T47D (cell line): ENCODE results near the gene ABCA1.
"Not testable (repeated sequence)": the region's sequence is repeated elsewhere in the genome, so short reads cannot be mapped to it uniquely, and the experiment has no call there.

Source experiments
- DNase-seq, 2 experiments: peaks; one replicate each; pipeline versions ENCODE4 v3.0.0 to v3.0.0-alpha.2; 2011 to 2012; ENCODE audit warnings: low read depth in 1 of 2, low spot score in 1 of 2
- JUND ChIP-seq: IDR thresholded peaks from 2 replicates; pipeline ENCODE4 v1.6.1; 2012; ENCODE audit warnings: low read depth
- in situ Hi-C: cut with HindIII; loops from 2 replicates; pipeline ENCODE4 v1.10.0; 2016; ENCODE audit warnings: low sequenced_read_pairs, low pct_unique_long_range_greater_than_20kb

The ABCA1 gene

DNA sequence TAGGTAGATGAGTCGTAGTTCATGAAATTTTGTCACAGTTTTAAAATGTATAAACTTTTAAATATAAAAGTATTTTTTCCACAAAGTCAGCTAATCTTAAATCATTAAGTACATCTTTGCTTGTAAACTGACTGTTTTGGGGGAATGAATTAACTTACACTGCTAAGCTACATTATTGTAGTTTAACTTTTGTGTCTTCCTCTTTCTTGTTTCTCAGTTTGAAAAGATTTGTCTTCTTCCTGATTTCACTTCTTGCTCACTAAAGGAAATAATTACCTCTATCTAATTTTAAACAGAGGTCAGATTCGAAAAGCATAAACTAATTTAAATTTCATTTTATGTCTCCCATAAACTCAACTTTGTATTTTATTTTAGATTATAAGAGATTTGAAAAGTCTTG is 158.3 kb downstream of the ABCA1 start:
- no peak for TF ChIP-seq JUND
- in situ Hi-C loops: no loop called here
- no peak for DNase-seq

DNA sequence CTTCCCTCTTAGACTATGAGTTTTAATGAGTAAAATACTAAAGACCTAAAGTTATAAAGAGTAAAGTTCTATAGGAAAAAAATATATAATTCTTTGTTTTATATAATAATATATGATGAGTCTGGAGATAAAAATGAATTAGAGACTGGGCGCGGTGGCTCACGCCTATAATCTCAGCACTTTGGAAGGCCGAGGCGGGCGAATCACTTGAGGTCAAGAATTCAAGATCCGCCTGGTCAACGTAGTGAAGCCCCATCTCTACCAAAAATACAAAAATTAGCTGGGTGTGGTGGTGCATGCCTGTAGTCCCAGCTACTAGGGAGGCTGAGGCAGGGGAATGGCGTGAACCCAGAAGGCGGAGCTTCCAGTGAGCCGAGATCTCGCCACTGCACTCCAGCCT is 158.9 kb downstream of the ABCA1 start:
- in situ Hi-C loops, DNase-seq: not testable (repeated sequence)

DNA sequence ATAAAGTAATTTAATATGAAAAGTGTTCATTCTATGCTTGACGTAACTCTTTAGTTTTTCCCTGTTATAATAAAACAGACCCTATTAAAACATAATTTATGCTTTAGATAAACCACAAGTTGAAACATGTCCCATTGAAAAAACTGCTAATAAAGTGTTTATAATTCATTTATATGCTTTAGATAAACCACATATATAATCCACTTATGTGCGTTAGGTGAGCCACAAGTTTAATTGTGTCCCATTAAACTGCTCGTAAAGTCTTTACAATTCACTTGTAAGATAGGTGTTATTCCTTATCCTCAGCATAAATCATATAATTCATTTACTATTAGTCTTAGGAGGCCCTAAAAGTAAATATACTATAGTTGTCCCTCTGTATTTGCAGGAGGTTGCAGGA is 160.4 kb downstream of the ABCA1 start:
- in situ Hi-C loops: no loop called here
- no peak for TF ChIP-seq JUND
- no peak for DNase-seq

DNA sequence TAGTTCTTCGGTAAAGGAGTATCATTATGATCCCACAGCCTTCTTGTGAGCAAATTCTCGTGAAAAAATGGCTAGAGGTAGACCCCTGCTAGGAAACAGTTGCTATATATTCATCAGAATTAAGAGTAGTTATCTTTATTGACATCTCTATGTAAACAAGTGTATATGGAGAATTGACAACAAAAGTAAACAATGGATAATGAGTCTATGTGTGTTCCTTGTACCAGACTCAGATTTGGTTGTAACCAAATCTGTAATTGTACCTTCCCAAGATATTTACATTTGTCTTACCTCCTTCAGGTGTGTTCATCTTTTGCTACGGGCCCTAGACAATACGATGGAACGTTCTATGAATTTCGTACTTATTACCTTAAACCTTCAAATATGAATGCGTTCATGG is 161.9 kb downstream of the ABCA1 start:
- in situ Hi-C loops: no loop called here
- TF ChIP-seq JUND: no peak
- peak in 1 of 2 experiments; percentile 25 for DNase-seq

DNA sequence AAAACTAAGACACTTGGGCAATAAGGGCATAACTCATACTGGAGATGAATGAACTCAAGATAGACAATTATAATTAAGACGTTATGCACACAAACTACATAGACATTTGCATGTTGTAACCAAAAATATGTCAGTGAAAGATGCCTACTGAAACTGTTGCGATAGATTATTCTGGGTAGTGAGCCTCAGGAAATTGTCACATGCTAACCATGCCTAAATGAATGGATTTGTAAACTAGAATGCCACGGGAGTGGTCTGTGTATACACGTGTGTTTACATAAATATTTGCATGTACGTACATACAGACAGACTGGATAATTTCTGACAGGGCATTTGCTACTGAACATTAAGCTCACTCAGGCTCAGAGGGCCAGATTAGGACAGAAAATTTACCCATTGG is 162.8 kb downstream of the ABCA1 start:
- DNase-seq: no peak
- no peak for TF ChIP-seq JUND
- in situ Hi-C loops: no loop called here

DNA sequence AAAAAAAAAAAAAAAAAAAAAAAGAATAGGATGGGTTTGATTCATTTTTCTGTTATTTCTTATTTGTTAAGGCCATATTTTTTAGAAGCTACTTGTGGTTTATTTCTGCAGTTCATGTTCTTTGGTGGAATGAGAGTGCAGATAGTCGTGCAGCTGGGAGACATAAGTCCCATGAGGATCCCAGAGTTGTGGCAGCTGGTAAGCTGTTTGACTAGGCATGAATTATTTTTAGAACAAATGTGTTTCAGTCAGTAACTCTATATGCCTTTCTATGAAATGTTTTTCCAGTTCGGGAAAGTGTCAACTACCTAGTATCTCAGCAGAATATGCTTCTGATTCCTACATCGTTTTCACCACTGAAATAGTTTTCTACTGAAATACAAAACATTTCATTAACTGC is 169.0 kb downstream of the ABCA1 start:
- no peak for DNase-seq
- TF ChIP-seq JUND: no peak
- in situ Hi-C loops: no loop called here

DNA sequence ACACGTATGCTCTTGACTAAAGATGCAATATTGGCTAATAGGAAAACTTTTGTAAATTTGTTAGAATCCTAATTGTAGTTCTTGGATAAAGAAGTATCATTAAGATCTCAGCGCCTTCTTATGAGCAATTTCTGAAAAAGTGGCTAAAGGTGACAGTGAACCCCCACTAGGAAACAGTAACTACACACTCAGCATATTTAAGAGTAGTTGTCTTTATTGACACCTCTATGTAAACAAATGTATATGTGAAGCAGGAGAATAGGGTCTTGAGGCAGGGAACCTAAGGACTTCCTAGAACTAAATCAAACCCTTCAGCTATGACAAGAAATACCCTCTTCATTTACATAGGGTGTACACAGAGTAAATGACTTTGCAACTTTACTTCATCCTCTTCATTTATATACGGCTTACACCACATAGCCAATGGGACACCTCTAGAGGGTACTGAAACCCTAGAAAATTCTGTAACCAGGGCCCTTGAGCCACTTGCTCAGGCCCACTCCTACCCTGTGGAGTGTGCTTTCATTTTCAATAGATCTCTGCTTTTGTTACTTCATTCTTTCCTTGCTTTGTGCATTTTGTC is 177.7 kb downstream of the ABCA1 start:
- in situ Hi-C loops: no loop called here
- TF ChIP-seq JUND: no peak
- no peak for DNase-seq

DNA sequence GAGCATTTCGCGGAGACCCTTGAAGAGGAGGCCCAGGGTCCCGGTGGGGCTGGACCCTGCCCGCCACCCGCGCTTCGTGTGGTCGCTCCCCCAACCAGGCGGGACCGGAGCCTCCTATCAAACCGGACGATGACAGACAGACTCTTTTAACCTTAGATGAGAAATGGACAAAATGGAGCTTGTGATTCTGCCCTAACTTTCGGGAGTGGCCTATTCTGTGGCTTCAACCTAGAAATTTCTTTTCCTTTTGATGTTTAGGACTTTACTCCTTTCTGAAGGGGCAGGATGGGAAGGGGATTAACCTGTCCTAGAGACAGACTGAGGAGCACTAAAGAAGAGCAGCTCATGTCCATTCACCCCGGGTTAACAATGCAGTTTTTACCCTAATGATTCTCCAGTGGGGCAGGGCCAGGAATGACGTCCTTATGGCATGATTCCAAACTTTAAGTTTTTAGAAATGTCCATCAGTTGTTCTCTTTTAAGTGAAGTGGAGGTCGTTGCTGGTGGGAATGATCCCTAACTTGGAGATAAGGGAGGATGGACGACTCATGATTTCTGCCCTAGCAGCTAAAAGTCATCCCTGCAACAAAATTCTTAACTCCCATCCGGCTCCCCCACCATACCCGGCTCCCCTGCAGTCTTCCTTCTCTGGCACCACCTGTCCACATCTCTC is 179.5 kb downstream of the ABCA1 start:
- in situ Hi-C loops: no loop called here
- TF ChIP-seq JUND: no peak
- peak in 1 of 2 experiments; percentile 26 for DNase-seq

DNA sequence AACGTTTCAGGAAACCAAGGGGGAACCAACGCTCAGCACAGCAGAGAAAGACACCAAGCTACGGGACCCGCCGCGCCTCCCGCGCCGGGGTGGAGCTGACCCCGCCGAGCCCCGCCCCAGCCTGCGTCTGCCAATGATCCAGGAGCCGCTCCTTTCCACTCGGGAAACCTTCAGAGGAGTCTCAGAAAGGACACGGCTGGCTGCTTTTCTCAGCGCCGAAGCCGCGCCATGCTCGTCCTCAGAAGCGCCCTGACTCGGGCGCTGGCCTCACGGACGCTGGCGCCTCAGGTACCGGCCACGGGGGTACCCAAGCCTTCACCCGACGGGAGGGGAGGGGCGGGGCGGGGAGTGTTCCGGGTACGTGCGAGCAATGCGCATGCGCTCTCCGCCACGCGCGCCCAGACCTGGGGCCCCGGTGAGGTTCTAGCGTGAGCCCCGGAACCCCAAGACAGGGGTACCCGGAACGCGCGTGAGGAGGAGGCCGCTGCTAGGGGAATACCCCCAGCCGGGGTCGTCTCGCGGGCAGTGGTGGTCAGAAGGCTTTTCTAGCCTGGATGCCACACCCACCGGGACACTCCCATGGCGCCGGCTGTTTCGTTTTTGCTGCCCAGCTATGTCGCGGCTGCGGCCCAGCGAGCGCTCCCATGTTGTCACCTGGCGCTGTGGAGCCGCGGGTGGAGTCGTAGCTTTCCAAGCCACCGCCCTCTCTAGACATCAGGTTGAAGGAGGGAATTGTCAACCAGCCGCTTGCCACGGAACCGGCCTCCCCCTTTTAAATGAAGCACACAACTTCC is 180.2 kb downstream of the ABCA1 start, which contains the start of gene NIPSNAP3A:
NIPSNAP3A (plus strand) TSS at position 119 of the 794 bp plus-strand sequence; CDS start at position 229, 110 bp downstream.
- in situ Hi-C loops: no loop called here
- DNase-seq: peak; percentile 76 to 89
- no peak for TF ChIP-seq JUND

DNA sequence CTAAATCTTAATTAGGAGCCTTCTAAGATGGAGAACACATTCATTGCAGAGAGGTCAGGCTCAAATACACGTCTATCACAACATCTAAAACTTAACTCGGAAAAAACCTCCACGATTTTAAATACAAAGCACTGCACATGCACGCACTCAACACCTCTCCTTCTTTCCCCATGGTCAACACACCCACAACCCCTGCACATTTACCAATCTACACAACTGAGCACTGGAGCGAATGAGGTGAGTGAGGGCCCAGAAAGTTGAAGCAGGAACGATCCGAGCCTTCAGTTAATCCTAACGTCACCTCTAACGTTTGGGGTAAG is 180.8 kb downstream of the ABCA1 start:
- in situ Hi-C loops: no loop called here
- TF ChIP-seq JUND: no peak
- DNase-seq: no peak

DNA sequence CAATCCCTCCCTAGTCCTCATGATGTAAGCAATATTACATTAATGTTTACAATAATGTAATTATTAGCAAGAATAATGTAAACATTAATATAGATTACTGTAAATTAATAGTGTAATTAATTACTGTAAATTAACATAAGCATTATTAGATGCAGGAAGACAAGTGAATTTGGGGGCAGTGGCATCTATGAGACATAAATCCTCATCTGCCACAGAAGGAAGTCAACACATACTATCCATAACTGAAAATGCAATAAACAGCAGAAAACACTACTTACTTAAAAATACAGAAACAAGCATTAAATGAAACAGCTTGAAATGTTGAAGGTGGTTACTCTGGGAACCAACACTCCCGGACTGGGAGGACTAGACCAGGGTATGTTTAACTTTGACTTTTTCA is 181.2 kb downstream of the ABCA1 start:
- no peak for TF ChIP-seq JUND
- no peak for DNase-seq
- in situ Hi-C loops: no loop called here

DNA sequence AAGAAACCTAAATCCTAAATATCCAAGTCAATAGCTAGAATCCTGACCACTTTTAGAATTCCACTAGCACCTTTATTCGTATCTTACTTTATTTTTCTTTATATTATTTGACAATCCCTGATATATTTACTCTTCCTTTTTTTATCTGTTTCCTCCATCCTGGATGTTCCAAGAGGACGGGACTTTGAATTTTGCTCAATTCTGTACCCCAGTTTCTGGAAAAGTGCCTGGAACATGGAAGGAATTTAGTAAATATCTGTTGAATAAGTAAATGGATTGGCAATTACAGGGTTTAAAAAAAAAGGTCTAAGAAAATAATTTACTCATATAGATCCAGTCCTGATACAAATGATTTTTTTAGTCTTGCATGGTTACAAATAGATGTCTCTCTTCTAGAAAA is 181.7 kb downstream of the ABCA1 start:
- no peak for DNase-seq
- in situ Hi-C loops: no loop called here
- no peak for TF ChIP-seq JUND

DNA sequence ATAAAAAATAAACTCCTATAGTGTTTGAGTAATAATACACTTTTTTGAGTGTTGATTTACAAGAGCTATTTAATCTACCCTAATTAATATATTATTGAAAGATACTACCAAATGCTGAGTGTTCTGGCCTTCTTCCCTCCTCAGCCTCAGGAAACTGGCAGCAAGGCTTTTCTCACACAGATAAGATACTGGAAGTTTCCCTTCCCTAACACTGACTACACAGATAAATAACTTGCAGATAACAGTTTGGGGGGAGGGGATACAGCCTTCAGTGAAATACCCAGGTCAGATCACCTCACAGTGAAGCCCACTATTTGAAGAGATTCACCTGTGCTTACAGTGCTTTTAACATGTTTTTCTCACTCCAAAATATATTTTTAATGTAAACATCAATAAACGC is 182.1 kb downstream of the ABCA1 start:
- in situ Hi-C loops: no loop called here
- no peak for DNase-seq
- TF ChIP-seq JUND: no peak
